Limb (tissue), 2 donors: ENCODE data around the gene PRMT3.
"Not testable (repeated sequence)": the region's sequence is repeated elsewhere in the genome, so short reads cannot be mapped to it uniquely, and the experiment has no call there.

Experiments used
- DNase-seq, 2 donors: peaks; one replicate each; pipeline ENCODE4 v3.0.0-alpha.2; 2016; ENCODE audit errors: extremely low spot score in 2 of 2

PRMT3 gene

GRCh38 chr11:20373568-20374209, 13.8 kb upstream of the PRMT3 start:
- DNase-seq = no peak

- no peak for DNase-seq
Observed at GRCh38 chr11:20374741-20375300, 12.7 kb upstream of the PRMT3 start.

GRCh38 chr11:20376162-20376730, 11.3 kb upstream of the PRMT3 start:
- no peak for DNase-seq

GRCh38 chr11:20385996-20386395, 1.5 kb upstream of the PRMT3 start:
- not testable (repeated sequence) for DNase-seq

DNA sequence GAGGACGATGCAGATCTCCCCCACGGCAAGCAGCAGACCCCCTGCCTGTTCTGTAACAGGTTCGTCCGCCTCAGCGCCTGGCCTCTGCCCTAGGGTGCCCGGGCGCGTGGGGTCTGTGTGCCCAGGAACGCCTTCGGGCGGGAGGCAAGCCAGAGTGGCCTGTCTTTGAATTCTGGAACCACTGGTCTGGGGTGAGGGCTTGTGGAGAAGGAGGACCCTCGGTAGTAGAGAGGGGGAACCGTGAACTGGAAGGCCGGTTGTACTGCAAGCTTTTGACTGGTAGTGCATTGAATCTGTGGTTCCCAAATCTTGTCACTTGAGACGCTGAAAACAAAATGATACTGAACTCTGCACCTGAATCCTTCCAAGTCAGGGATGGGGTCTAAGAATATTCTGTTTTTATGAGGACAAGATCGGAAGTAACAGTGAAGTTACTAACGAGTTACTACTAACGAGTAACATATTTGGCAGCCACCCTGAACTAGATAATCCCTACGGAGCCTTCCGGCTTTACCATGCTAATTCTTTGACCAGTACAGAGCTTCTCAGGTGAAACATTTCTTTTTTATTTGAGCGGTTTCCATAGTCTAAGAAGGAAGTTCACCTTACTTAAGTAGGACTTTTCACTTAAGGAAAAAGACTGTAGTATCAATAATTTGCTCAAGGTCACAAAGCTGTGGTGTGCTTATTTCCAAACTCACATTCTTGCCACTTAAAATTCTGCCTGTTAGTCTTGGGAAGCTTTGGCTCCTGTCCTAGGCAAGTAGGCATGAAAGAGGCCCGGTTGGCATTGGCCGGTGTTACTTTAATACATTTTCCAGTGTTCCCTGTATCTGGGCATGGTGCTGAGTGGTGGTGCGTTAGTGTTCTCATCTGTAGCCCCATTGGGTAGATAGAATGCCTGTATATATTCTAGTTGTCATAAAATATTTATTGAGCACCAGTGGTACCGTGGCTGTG, 860 bp downstream of the PRMT3 start:
- DNase-seq = no peak

- no peak for DNase-seq
Observed at GRCh38 chr11:20397281-20397680, 9.8 kb downstream of the PRMT3 start.

- no peak for DNase-seq
Observed at GRCh38 chr11:20399498-20399897, 12.0 kb downstream of the PRMT3 start.

GRCh38 chr11:20403059-20403458, 15.5 kb downstream of the PRMT3 start:
- DNase-seq = no peak

DNA sequence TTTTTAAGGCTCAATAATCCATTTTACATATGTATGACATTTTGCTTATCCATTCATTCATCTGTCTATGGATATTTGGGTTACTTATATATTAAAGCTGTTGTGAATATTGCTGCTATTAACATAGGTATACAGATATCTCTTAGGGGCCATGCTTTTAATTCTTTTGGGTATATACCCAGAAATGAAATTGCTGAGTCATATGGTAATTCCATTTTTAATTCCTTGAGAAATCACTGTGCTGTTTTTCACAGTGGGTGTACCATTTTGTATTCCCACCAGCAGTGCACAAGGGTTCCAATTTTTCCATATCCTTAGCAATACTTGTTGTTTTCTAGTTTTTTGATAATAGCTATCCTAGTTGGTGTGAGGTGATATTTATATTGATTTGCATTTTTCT, 19.0 kb downstream of the PRMT3 start:
- no peak for DNase-seq

DNA sequence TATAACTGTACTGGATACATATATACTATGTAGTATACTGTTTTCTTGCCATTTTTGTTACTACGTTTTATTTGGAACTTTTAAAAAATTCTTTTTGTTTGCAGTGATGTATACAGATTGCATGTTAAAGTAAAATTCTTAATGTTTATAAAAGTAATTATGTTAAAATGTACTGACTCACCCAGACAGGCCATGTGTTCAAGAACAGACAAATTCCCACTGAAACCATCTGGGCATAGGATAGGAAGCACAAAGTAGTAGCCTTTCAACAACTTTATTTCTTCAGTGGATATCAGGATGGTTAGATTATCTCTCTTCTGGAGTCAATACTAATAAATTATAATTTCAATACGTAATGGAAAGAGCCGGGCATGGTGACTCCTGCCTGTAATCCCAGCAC, 19.8 kb downstream of the PRMT3 start:
- DNase-seq = no peak

DNA sequence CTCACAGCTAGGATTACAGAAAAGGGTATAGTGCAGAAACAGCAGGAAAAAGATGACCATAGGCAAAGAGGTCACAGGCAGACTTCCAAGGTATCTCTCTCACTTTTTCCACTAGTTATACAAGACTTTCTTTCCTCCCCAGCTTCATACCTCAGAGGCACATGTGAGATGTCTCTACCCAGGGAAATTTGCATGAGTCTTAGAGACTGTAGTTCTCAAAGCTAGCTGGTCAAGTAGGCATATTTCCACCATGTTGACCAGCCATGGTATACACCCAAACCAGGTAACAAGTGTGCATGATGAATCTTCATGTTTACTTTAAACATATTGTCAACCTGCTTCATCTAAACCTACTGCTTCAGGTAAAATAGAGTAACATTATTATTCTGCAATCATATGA, 27.9 kb downstream of the PRMT3 start:
- no peak for DNase-seq

DNA sequence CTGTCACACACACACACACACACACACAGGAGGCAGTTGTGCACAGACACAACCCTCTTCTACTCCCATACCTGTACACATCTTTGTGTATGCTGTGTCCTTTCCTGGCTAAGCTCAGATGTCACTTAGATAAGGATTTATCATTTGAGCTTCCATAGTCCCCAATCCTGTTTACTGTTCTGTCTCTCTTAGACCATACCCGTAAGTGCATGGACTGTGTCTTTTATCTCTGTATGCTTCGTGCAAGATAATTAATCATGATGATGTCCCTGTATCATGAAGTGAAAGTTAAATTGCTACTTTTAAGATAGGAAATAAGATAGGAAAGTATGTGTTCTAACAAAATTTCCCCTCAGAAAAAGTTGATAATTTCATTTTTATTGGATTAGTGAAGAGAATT, 30.3 kb downstream of the PRMT3 start:
- no peak for DNase-seq

GRCh38 chr11:20421946-20422345, 34.4 kb downstream of the PRMT3 start:
- DNase-seq = no peak

GRCh38 chr11:20429216-20429615, 41.7 kb downstream of the PRMT3 start:
- no peak for DNase-seq

- DNase-seq = no peak
Observed at GRCh38 chr11:20438637-20439036, 51.1 kb downstream of the PRMT3 start.

- peak in 1 of 2 donors; percentile 14 for DNase-seq
Observed at GRCh38 chr11:20443596-20443995, 56.1 kb downstream of the PRMT3 start.

- DNase-seq = no peak
Observed at GRCh38 chr11:20444535-20444934, 57.0 kb downstream of the PRMT3 start.

- DNase-seq = no peak
Observed at GRCh38 chr11:20448834-20449233, 61.3 kb downstream of the PRMT3 start.

GRCh38 chr11:20450829-20451228, 63.3 kb downstream of the PRMT3 start:
- no peak for DNase-seq

DNA sequence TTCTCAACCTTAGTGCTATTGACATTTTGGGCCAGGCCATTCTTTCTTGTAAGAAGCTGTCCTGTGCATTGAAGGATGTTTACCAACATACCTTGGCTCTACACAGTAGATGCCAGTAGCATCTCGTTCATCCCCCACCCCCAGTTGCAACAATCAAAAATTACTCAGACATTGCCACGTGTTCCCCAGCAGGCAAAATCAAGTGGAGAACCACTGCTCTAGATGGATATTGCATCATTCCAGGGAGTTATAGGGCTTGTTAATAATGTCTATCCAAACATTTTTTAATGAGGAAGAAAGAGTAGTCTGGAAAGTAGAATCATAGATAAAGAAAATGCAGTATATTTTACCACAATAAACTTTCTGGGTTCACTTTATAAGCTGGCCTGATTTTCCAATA, 64.1 kb downstream of the PRMT3 start:
- no peak for DNase-seq

DNA sequence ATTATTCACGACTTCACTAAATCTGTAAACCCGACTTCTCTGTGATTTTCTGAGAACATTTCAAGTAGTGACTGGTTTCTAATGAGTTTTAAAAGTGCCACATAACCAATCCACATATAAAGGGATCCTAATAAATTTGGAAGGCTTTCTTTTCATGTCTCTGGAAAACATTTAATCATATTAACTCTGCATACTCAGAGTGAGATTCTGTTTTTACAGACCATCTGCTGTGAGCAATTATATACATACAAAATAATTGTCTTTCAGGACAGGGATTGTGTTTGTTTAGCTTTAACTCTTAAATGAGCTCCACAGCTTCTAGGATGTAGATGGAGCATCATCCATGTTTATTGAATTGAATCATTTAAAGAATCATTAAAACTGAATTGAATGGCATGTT, 65.1 kb downstream of the PRMT3 start:
- DNase-seq = no peak

- DNase-seq = no peak
Observed at GRCh38 chr11:20453657-20454316, 66.3 kb downstream of the PRMT3 start.
